OCI-LY1 (cell line): ENCODE measurements around the gene DNAH17.

Experiments
- EZH2 ChIP-seq: fragments of 200-600 bp; sonication (generic), shearing (Covaris generic); IDR thresholded peaks from 2 replicates; pipeline ENCODE4 v1.8.0; 2017; ENCODE audit warnings: borderline replicate concordance, mixed run types, mild to moderate bottlenecking, antibody characterized with exemption, low read length, moderate library complexity, mixed read lengths
- TF ChIP-seq, protein P1 (sequence below): fragments of 200-600 bp; sonication (generic), shearing (Covaris generic); IDR thresholded peaks from 2 replicates; pipeline ENCODE4 v1.5.1; 2017; ENCODE audit warnings: mild to moderate bottlenecking, antibody characterized with exemption, low read length, moderate library complexity, mixed read lengths

DNA sequence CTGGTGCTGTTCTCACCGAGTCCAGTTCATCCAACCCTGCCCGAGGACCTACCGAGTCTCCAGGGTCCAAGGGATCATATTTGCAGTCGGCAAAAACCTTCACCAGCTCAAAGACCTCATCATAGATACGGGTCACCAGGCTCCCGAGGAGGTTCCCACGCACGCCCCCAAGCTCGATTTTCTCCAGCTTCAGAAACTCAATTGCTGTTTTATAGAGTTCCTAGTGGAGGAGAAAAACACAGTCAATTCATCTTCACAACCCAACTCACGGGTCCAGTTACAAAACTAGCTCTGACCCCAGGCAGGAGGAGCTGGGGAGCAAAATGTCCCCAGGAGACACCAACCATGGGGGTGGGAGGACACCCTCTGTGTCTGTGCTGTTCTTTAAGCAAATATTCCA, 10.2 kb downstream of the DNAH17 start:
- TF ChIP-seq, protein P1, sequence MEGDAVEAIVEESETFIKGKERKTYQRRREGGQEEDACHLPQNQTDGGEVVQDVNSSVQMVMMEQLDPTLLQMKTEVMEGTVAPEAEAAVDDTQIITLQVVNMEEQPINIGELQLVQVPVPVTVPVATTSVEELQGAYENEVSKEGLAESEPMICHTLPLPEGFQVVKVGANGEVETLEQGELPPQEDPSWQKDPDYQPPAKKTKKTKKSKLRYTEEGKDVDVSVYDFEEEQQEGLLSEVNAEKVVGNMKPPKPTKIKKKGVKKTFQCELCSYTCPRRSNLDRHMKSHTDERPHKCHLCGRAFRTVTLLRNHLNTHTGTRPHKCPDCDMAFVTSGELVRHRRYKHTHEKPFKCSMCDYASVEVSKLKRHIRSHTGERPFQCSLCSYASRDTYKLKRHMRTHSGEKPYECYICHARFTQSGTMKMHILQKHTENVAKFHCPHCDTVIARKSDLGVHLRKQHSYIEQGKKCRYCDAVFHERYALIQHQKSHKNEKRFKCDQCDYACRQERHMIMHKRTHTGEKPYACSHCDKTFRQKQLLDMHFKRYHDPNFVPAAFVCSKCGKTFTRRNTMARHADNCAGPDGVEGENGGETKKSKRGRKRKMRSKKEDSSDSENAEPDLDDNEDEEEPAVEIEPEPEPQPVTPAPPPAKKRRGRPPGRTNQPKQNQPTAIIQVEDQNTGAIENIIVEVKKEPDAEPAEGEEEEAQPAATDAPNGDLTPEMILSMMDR, result no peak
- TF ChIP-seq EZH2, result no peak
